ENCODE measurements around the gene EPHB6.

EPHB6 gene

DNA sequence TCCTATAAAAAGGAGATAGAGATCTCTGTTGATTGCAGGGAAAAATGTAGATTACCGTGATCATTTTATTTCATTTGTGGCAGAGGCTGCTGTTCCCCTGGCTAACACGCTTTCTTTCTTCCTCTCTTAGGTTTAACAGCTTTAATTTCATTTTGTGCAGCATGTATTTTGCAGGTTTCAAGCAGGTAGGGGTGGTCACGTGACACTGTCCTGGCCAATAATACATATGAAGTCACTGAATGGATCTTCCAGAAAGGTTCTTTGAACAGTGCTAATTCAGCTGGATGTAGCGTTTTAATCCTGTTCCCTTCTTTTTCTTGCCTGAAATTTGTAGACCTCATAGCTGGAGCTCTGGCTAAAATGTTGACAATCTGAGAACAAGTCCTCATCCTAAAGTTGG lies 3.6 kb upstream of the EPHB6 start:
- Histone ChIP-seq H2AFZ (ENCODE audit: low read depth, low read length) (no peak overlapping the region), H3K27me3 (ENCODE audit: insufficient read depth, low read length) (peaks cover 26% of the 10 kb centered on the region), H3K9me3 (ENCODE audit: low read length) (no peaks in the 10 kb centered on the region)

DNA sequence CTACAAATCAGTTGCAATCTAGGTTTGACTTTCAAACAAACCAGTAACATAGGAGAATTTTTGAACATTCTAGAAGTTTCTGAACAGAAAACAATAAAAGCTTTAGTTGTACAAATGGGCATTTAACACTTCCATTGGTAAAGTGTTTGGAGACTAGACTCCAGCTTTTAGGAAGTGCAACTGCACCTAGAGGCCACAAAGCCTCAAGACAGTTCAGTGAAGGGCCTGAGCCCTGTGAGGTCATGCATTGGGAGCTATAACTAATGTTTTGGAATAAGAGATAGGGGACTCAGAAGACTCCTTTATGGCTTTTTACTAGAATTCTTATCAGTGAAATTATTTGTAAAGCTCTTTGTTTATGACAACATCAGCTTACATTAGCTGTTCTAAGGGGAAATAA lies 3.0 kb upstream of the EPHB6 start:
- Histone ChIP-seq H3K36me3 (ENCODE audit: insufficient read depth, low read length) (no peaks in the 10 kb centered on the region), H3K4me3 (ENCODE audit: low read length) (no peak overlapping the region), H3K9me3 (ENCODE audit: low read length) (no peaks in the 10 kb centered on the region)

More for the DNA sequence above, 3.6 kb upstream of the EPHB6 start:
- Histone ChIP-seq H3K4me3 (ENCODE audit: low read length) (no peak overlapping the region), H3K4me1 (ENCODE audit: insufficient read depth, low read length) (no peaks in the 10 kb centered on the region), H3K36me3 (ENCODE audit: insufficient read depth, low read length) (no peaks in the 10 kb centered on the region)

DNA sequence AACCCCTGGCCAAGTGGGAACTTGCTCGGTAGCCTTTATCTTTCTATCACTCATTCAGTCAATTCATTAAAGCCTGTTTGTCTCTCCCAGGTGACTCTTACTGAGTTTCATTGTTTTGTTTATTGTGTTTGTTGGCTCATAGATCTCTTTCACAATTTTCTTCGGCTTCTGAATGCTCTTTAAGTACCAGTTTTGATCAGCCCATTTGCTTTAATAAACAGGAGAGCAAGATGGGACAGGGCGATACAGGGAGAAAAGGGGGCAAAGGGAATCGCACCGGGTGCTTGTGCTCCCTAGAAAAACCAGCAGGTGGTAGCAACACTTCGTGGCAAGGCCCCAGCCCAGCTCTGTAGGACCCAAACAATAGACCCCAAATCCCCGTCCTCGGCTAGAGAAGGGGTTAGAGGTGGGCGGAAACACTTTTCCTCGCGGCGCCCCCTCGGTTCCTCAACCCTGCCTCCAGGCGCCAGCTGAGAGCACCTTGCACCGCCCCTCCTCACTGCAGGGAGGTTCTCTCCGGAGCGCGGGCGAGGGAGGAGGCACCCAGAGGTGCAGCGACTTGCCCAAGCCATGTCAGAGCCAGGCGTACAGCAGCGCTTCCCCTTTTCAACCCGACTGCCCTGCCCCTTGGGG lies 1.0 kb upstream of the EPHB6 start:
- Histone ChIP-seq H3K9me3 (ENCODE audit: low read length) (no peaks in the 10 kb centered on the region), H3K4me3 (ENCODE audit: low read length) (peak overlapping the region; percentile 46), H3K36me3 (ENCODE audit: insufficient read depth, low read length) (no peaks in the 10 kb centered on the region), H3K4me1 (ENCODE audit: insufficient read depth, low read length) (no peaks in the 10 kb centered on the region), H3K27me3 (ENCODE audit: insufficient read depth, low read length) (peaks cover 37% of the 10 kb centered on the region), H2AFZ (ENCODE audit: low read depth, low read length) (peak overlapping the region; percentile 79)

More for the DNA sequence above, 3.0 kb upstream of the EPHB6 start:
- Histone ChIP-seq H3K27me3 (ENCODE audit: insufficient read depth, low read length) (peaks cover 31% of the 10 kb centered on the region), H3K4me1 (ENCODE audit: insufficient read depth, low read length) (no peaks in the 10 kb centered on the region), H2AFZ (ENCODE audit: low read depth, low read length) (no peak overlapping the region)

DNA sequence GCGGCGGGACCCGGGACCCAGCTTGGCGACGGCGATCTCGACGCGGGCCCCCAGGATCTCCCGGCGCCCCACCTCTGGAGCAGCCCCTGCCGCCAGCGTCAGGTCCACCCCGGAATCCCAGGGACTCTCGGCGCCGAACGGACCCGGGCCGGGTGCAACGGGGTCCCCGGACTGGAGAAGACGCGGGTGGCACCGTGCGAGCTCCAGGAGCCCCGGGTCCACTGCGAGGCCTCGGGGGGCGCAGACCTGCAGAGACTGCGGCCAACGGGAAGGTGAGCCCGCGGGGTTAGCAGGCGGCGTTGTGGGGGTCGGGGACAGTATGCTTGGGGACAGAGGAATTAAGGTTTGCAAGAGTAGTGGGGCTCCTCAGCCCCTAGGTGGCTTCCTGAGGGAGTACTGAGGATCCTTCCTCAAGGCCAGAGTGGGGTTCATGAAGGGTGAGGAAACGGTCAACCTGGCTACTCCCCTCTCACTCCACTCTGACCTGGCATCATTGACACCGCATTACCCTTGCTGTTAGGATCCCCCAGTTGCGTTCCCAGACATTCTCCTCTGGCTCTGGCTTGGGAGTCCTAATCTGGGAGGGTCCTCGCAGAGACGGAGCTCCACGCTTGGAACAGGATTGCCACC lies 353 bp downstream of the EPHB6 start:
- Histone ChIP-seq H3K4me1 (ENCODE audit: insufficient read depth, low read length) (no peaks in the 10 kb centered on the region), H3K9me3 (ENCODE audit: low read length) (no peaks in the 10 kb centered on the region), H3K4me3 (ENCODE audit: low read length) (peak overlapping the region; percentile 46), H2AFZ (ENCODE audit: low read depth, low read length) (peak overlapping the region; percentile 79), H3K27me3 (ENCODE audit: insufficient read depth, low read length) (peaks cover 39% of the 10 kb centered on the region), H3K36me3 (ENCODE audit: insufficient read depth, low read length) (no peaks in the 10 kb centered on the region)

DNA sequence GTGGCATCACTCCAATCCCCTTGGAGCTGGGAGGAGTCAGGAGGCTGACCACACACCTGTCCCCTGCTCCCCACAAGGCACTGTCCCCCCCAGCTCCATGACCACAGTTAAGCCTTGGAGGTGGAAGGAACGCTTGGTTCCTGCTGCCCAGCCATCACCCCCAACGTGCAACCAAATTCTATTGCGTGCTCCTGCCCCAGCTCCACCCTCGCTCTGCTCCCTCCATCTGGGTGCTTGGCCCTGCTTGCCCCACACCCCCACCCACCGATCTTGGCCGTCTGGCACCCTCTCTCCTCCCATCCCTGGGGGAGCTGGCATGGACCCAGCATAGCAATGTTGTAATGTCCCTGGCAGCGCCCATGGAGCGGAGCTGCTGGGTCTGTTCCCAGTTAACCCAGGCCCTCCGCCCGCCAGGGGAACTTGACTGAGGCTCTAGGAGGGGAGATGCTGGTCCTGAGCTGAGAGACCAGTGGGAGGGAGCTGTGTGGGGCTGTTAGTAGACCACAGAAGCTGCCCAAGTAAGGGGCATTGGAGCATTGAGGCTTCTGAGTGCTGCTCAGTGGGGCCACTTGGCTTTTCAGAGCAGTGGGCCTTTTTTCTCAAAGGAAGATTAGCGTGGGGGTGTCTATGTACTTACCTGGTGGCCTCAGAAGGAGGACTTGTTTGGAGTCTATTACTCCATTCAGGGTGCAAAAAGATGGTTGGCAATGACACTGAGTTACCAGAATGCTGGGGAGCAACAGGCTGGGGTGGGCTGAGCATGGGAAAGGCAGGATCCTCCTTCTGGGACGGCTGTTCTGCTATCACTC lies 1.1 kb downstream of the EPHB6 start:
- no peak overlapping the region for H3K4me3 ChIP-seq (ENCODE audit: low read length)
- H2AFZ ChIP-seq (ENCODE audit: low read depth, low read length), result no peak overlapping the region
- H3K36me3 ChIP-seq (ENCODE audit: insufficient read depth, low read length), result no peaks in the 10 kb centered on the region
- H3K27me3 ChIP-seq (ENCODE audit: insufficient read depth, low read length), result peaks cover 39% of the 10 kb centered on the region
- no peaks in the 10 kb centered on the region for H3K4me1 ChIP-seq (ENCODE audit: insufficient read depth, low read length)
- no peaks in the 10 kb centered on the region for H3K9me3 ChIP-seq (ENCODE audit: low read length)

DNA sequence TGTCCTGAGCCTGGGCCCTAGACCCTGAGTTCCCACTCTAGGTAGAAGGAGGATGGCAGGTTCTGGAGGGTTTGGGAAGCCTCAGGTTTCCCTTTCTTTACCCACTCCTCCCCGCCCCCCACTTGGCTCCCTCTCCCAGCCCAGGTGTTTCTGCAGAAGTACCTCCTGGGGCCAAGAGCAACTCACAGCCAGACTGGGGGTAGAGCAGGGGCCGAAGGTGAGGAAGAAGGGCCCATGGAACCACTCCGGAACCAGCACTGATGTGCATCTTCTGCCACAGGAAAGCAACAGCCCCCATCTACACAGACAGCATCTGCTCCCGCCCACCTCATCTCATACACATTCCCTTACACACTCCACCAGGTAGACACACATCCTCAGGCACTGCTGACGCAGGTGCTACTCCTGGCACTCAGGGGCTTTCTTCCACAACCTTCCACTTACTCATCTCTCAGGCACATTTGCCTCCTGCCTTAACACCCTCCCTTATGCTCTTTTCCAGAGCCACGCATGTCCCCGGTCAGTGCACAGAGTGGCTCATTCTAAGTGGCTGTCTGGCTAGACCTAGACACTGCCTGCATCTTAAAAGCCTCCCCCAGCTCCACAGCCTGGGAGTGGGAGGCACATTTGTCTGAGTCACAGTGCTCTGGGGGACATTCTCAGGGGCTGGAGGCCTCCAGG lies 1.8 kb downstream of the EPHB6 start:
- Histone ChIP-seq H3K9me3 (ENCODE audit: low read length) (no peaks in the 10 kb centered on the region), H2AFZ (ENCODE audit: low read depth, low read length) (no peak overlapping the region), H3K27me3 (ENCODE audit: insufficient read depth, low read length) (peaks cover 39% of the 10 kb centered on the region), H3K4me1 (ENCODE audit: insufficient read depth, low read length) (no peaks in the 10 kb centered on the region), H3K4me3 (ENCODE audit: low read length) (no peak overlapping the region), H3K36me3 (ENCODE audit: insufficient read depth, low read length) (no peaks in the 10 kb centered on the region)

DNA sequence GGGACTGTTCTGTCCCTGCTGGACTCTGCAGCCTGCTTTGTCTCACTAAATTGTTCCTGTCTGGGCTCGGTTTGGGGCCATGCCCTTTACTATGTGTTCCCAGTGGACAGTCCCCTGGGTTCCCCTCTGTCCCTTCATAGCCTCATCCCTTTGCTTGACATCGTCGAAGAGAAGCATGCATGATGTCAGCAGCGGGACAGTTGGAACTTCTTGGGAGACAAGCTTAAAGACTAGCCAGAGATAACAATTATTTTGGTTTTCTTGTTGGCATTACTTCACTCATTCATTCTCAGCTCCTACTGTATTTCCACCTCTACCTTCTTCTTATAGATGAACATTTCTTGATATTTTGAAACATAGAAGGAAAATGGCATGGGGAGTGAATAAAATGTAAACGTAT lies 2.7 kb downstream of the EPHB6 start:
- H3K9me3 ChIP-seq (ENCODE audit: low read length), result no peaks in the 10 kb centered on the region
- peaks cover 39% of the 10 kb centered on the region for H3K27me3 ChIP-seq (ENCODE audit: insufficient read depth, low read length)
- H3K36me3 ChIP-seq (ENCODE audit: insufficient read depth, low read length), result no peaks in the 10 kb centered on the region

DNA sequence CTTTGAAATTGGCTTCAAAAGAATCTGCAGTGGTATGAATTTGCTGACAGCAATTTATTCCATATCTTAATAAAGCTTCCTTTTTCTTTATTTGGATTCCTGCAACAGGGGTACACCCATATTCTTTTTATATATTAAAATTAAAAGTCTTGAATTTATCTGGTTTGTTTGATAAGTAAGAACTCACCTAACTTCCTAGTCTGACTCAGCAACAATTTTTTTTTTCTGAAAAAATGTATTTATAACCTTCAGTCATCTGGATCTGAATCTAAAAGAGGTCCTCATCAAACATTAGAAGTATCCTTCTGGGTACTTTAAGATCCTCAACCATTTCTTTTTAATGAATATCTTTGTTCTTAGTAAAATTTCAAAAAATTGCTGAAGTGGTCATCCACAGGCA lies 4.5 kb downstream of the EPHB6 start:
- Histone ChIP-seq H3K36me3 (ENCODE audit: insufficient read depth, low read length) (no peaks in the 10 kb centered on the region), H2AFZ (ENCODE audit: low read depth, low read length) (no peak overlapping the region), H3K9me3 (ENCODE audit: low read length) (no peaks in the 10 kb centered on the region), H3K27me3 (ENCODE audit: insufficient read depth, low read length) (peaks cover 29% of the 10 kb centered on the region), H3K4me1 (ENCODE audit: insufficient read depth, low read length) (no peaks in the 10 kb centered on the region), H3K4me3 (ENCODE audit: low read length) (no peak overlapping the region)

More for the DNA sequence above, 2.7 kb downstream of the EPHB6 start:
- Histone ChIP-seq H2AFZ (ENCODE audit: low read depth, low read length) (no peak overlapping the region), H3K4me3 (ENCODE audit: low read length) (no peak overlapping the region), H3K4me1 (ENCODE audit: insufficient read depth, low read length) (no peaks in the 10 kb centered on the region)

DNA sequence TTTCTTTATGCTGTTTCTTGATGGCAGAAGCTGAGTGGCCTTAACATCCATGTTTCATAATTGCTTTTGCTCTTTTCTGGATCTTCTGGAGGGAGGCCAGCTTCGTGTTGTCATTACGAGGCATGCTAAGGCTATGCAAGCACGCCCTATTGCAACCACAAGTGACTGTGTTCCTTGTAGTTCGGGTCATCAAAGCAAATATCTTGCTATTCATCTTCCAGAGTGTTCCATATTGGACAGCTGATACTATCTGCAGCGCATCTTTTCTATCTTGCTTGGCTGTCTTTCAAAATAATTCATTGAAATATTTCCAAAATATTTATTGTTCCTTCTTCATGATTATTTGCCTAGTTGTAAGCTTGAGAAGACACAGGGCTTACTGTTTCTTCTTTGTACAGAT lies 5.0 kb downstream of the EPHB6 start:
- H3K4me1 ChIP-seq (ENCODE audit: insufficient read depth, low read length), result no peaks in the 10 kb centered on the region
- no peaks in the 10 kb centered on the region for H3K9me3 ChIP-seq (ENCODE audit: low read length)
- H3K27me3 ChIP-seq (ENCODE audit: insufficient read depth, low read length), result peaks cover 27% of the 10 kb centered on the region
- no peaks in the 10 kb centered on the region for H3K36me3 ChIP-seq (ENCODE audit: insufficient read depth, low read length)
- no peak overlapping the region for H3K4me3 ChIP-seq (ENCODE audit: low read length)
- H2AFZ ChIP-seq (ENCODE audit: low read depth, low read length), result no peak overlapping the region

DNA sequence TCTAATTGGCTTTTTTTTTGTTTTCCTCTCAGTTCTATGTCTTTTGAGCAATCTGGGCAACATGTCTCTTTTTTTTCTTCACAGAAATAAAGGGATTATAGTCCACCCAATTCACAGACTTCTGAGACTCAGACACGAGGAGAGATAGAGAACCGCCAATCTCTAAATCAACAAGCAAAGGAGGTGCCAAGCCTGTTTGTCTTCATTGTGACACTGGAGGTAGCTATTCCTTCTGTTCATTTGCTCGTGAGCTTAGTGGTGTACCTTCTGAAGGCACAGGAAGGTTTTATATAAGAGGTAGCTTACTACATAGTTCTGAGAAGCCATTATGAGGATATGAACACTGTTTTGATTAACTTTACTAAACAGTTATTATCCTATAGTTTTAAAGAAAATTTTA lies 6.1 kb downstream of the EPHB6 start:
- no peak overlapping the region for H3K4me3 ChIP-seq (ENCODE audit: low read length)

DNA sequence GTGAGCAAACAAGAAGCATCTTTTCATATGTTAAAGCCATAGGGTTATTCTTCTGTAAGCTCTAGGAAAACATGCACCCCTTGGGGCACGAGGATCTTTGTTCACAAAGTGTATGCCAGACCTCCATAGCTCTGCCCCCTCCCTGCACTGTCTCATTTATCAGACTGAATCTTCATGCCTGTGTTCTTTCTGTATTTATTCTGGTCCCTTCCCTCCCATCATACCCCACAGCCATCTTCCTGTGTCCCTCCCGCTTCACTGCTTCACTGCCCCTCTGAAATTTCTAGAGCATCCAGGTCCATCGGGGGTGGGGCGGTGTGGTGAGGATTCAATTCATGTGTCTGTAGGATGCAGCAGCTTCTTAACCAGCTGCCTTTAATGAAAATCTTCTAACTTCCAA lies 7.5 kb downstream of the EPHB6 start:
- Histone ChIP-seq H3K4me3 (ENCODE audit: low read length) (no peak overlapping the region), H3K4me1 (ENCODE audit: insufficient read depth, low read length) (no peaks in the 10 kb centered on the region), H2AFZ (ENCODE audit: low read depth, low read length) (no peak overlapping the region), H3K27me3 (ENCODE audit: insufficient read depth, low read length) (peaks cover 5% of the 10 kb centered on the region), H3K36me3 (ENCODE audit: insufficient read depth, low read length) (no peaks in the 10 kb centered on the region), H3K9me3 (ENCODE audit: low read length) (no peaks in the 10 kb centered on the region)

More for the DNA sequence above, 6.1 kb downstream of the EPHB6 start:
- Histone ChIP-seq H2AFZ (ENCODE audit: low read depth, low read length) (no peak overlapping the region), H3K9me3 (ENCODE audit: low read length) (no peaks in the 10 kb centered on the region), H3K27me3 (ENCODE audit: insufficient read depth, low read length) (peaks cover 16% of the 10 kb centered on the region), H3K36me3 (ENCODE audit: insufficient read depth, low read length) (no peaks in the 10 kb centered on the region), H3K4me1 (ENCODE audit: insufficient read depth, low read length) (no peaks in the 10 kb centered on the region)

DNA sequence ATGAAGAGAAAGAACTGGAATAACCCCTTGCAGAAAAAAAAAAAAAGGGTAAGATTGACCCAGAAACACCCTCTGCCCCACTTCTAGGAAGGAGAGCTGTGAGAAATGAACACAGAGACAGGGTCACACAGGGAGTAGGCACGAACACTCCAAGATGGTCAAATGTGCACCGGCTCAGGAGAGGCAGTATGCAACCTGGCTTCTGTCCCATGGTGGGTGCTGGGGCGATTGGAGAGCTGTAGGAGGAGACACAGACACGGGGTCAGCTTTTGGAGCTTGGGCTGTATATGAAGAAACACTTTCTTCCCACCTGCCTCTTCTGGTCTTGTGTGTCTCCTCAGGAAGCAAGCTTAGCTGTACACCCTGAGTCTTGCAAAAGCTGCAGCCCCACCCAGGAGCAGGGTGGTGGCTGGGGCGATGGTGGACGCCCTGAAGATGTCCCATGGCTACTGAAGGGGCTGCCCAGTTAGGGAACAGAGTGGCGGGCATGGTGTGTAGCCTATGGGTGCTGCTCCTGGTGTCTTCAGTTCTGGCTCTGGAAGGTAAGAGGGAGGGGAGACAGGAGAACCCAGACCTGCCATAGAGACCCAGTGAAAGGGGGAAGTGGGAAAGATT lies 8.0 kb downstream of the EPHB6 start:
- no peak overlapping the region for H2AFZ ChIP-seq (ENCODE audit: low read depth, low read length)
- H3K4me3 ChIP-seq (ENCODE audit: low read length), result no peak overlapping the region
- no peaks in the 10 kb centered on the region for H3K4me1 ChIP-seq (ENCODE audit: insufficient read depth, low read length)
- H3K27me3 ChIP-seq (ENCODE audit: insufficient read depth, low read length), result peaks cover 2% of the 10 kb centered on the region
- no peaks in the 10 kb centered on the region for H3K9me3 ChIP-seq (ENCODE audit: low read length)
- H3K36me3 ChIP-seq (ENCODE audit: insufficient read depth, low read length), result no peaks in the 10 kb centered on the region

All from neuron (in vitro differentiated cells).